GM18951 (cell line): ENCODE results near the gene SPTB.

Source experiments
- POLR2A ChIP-seq: IDR thresholded peaks from 4 replicates; pipeline ENCODE4 v1.6.1; 2011; ENCODE audit warnings: mild to moderate bottlenecking; ENCODE audit not compliant: insufficient read length, insufficient read depth; ENCODE audit errors: extremely low read depth
- in situ Hi-C: fragments of 300-500 bp; cut with MboI; formaldehyde crosslinking; loops from one replicate; pipeline ENCODE4 v1.12.0; 2022; ENCODE audit warnings: low sequenced_read_pairs, mixed read lengths, inconsistent platforms; ENCODE audit not compliant: unreplicated experiment

SPTB gene

DNA sequence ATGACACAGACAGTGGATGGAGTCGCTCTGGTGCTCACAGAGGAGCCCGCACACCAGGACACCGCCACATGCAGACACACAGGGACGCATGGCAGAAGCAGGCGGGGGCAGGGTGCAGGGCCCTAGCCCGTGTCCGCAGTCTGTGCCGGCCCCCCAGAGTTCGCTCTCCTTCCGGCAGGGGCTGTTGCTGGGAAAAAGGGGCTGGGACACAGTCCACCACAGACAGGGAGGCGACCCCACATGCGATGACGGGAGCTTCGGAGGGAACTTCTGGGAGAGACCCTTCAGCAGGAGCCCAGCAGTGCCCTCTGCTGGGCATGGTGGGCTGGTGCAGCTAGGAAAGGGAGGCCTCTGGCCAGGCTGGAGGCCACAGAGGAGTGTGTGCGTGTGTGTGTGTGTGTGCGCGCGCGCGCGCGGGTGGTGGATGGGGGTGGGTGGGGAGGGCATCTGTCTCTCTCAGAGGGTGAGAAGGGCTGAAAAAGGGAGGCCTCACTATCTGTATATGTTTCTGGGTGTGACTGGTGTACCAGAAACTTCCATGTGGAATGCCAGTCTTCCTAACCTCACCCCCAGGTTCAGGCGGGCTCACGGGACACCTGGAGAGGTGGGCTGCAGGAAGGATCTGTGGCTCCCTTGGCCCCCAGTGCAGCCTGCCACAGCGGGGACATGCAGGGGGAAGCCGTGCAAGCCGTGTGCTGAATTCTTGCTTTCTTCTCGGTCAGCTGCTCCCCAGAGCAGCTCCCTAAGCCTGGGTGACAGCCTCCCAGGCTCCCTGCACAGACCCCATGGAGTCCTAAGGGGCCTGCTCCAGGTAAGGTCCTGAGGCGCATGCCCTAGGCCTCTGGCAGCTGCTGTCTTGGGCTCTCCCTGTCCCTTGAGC, 114.8 kb downstream of the SPTB start:
- in situ Hi-C loops, result no loop called here

DNA sequence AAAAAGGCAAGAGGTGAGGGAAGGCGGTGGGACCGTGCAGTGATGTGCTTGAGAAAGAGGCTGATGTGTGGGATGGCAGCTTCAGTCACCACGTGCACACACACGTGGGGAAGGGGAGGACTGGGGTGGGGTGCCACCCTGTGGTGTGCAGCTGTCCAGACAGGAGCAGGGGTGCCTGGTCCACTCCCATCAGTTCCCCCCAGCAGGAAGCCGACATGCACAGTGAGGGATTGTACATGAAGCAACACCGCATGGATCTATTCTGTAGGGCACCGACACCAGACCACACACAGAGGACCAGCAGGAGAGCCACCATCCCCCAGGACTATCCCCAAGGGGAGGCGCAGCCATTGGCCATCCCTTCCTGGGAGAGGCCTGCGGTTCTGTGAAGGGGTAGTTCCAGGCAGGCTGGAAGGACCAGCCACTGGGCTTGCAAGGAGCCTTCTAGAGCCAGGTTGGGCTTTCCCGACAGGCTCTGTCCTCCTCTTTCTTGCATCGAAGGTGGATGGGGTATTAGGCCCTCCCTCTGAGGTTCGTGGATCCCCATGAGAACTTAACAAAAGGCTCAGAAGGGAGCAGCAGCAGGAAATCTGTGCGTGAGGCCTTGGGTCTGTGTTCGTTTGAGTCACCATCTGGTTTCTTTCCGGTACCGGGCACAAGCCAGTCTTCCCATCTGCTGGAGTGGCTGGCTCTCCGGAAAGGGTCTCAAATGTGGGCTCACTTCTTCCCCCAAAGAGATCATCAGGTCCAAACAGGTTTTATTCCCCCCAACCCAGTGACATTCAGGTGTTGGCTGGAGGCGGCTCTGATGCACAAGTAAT, 115.7 kb downstream of the SPTB start:
- in situ Hi-C loops, result no loop called here
- TF ChIP-seq POLR2A, result no peak

More for the DNA sequence above, 114.8 kb downstream of the SPTB start:
- TF ChIP-seq POLR2A, result no peak

DNA sequence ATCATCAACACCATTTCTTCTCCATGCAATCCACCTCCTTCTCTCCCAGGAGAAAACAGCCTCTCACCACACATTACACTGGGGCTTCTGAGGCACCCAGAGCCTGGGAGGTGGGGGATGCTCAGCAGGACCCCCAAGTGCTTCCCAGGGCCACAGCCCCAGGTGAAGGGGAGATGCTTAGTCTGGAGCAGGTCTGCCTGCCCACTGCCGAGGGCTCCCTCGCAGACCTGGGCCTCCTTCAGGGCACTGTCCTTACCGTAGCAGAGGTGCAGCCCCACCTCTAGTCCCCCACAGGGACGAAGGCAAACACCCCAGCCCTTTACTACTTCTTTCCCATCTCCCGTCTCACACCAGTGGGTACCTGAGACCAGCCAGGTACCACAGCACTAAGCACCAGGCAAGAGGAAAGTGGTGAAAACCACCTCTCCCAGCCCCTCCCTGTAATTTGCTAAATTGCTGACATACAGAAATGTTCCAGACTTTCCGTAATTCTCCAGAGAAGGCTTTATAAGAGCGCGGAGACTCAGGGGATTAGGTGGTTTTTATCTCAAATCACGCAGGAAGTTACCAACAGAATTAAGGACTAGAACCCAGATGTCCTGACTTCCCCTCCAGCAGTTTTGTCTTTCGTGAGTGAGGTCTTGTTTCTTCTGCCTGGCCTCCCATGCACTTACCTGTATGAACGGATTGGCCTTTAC, 116.5 kb downstream of the SPTB start:
- in situ Hi-C loops, result no loop called here
- no peak for TF ChIP-seq POLR2A

DNA sequence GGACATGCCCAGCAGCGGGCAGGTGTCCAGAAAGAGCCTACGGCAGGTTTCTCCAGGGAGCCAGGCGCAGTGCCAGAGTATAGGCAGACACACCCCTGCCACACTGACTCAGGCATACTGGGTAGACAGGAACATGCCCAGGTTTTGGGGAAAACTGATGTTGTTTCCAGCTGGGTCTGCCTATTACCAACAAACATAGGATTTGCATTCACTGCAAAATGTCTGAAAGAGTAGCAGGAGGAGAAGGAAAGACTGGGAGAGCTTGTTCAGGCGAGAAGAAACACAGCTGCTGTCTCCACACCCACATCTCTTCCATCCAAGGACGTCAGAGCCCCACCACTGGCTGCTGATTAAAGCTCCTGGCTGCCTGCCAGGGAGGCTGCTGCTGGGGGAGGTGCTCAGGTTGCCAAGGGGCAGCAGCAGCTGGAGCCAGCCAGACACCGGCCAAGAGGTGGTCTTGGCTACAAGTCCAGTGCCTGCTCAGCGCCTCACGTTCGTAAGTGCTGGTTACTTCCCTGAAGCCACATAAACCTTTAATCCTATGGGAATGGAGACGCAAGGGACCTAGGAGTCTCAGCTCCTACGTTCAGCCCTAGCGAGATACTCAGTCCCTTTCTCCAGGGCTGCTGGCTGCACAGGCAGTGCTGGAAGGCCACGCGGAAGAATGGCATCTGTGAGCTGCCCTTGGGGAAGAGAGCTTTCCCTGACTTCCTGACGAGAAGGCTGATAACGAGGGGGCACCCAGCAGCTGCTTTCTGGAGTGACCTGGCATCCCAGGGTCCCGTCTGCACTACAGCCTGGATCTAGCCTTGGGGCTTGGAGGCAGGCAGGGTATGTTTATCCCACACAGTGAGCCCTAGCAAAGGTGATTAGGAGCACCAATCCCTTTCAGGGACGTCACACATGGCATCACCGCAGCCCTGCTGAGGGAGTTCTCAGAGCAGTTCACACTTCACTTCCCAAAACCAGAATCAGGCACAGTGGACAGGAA, 117.4 kb downstream of the SPTB start:
- no peak for TF ChIP-seq POLR2A
- in situ Hi-C loops, result no loop called here

DNA sequence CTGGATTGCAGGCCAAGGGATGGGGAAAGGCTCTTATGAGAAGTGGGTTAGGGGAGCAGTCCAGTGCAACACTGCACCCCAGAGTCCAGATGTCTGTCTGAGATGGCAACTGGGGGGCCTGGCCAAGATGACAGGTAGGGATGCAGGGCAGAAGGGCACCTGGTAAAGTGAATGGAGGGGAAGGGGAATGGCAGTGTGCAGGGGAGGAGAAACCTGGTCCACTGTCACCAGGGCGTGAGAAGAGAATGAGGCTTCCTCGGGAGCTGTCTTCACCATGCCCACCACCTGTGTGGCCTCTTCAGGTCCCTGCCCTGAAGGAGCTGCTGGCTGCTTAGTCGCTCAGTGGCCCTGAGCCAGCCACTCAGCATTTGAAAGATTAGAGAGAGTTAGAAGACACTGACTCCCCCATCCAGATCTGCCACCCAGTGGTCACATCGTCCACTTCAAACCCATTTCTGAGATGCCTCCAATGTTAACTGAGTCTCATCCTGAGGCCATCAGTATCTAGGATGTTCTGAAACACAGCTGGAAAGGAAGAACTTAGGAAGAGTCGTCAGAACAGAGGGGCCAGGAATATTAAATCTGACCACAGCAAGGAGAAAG, 118.2 kb downstream of the SPTB start:
- in situ Hi-C loops, result no loop called here
- no peak for TF ChIP-seq POLR2A

DNA sequence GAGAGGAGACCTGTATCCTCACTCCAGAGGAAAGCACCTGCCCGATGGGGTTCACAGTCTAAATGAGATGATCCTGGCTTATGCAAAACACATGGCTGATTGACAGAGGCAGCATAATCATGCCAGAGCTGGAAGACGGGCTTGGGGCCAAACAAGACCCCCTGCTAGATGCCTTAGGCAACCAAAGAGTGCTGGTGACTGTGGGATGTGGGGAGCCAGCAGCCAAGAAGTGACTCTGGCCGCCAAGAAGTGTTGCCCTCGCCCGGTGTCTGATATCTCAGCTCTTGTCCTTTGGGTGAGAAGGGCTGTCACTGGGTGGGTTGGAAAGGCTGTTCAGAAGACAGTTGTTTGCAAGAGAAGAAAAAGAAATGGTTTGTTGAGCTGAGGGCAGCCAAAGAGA, 118.8 kb downstream of the SPTB start:
- TF ChIP-seq POLR2A, result no peak
- in situ Hi-C loops, result no loop called here

DNA sequence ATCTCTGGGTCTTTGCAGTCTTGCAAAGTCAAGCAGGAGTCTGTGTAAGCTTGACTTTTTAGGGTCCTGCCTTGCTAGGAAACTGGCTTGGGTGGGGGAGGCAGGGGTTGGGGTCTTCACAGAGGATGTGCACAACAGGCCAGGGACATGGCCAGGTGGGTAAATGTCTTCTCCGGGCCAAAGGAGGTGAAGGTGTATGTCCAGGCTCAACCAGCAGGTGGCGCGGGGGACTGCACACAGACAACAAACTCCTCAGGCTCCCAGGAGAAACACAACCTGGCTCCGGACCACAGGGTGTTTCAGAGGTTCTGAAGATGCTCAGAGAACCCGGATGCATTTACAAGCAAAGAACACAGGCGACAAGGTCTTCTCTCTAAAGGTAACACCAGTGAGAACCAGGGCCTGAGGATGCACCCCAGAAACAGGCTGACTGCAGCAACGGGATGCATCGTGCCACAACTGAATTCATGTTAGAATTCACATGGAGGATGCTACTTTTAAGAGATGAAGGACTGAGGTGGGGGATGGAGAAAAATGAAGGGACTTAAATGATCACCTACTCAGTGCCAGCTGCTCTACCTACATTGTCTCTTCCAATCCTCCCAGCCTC, 119.5 kb downstream of the SPTB start:
- no peak for TF ChIP-seq POLR2A
- in situ Hi-C loops, result no loop called here

DNA sequence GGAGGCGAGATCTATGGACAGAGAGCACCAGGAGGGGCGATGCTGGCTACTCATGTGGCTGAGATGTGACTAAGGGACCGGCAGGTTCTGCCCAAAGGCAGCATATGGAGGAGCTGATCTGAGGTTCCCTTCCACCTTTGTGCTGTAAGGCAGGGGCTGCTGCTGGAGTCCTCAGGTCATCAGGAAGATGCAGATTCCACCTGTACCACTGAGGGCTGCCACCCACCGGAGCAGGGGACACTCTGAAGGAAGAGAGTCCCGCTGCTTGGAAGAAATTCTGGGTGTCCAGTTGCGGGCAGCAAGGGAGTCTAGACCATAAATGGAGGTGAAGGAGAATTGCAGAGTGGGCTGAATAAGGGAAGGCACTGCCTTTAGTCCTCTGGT, 120.2 kb downstream of the SPTB start:
- in situ Hi-C loops, result no loop called here
- TF ChIP-seq POLR2A, result no peak

DNA sequence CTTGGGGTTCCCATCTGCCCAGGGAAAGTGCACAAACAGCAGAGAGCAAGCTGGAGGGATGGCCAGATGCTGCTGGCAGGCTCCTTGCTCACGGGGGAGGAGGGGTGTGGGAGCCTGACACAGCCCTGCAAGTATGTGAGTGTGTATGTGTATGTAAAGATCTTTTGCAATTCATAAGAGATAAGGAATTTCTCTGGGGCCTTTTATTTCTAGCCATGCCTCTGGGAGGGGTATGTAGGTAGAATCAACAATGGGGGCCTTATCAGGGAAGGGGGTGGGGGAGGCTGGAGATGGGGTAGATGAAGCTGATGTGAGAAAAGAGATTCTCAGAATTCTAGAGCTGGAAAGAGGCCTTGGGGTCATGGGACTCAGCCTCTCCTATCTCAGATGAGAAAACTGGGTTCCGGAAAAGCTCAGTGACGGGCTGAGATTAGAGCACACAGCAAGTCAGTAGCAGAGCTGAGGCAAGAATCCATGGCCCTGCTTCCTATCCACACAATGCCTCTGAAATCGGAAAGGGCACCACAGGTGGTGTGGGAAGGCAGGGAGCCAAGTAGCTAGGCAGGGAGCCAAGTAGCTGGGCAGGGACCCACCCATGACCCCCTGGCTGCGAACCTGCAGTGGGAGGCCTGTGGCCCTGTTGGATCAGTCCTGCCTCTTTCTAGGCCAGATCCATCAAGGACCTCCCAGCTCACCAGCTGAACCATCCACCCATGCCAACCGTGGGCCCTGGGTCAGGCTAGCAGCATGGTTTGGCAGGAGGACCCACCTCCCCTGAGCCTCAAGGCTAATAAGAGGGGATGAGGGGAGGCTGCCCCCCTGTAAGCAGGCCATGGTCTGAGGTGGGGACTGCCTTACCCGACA, 120.8 kb downstream of the SPTB start:
- TF ChIP-seq POLR2A, result no peak
- in situ Hi-C loops, result no loop called here

DNA sequence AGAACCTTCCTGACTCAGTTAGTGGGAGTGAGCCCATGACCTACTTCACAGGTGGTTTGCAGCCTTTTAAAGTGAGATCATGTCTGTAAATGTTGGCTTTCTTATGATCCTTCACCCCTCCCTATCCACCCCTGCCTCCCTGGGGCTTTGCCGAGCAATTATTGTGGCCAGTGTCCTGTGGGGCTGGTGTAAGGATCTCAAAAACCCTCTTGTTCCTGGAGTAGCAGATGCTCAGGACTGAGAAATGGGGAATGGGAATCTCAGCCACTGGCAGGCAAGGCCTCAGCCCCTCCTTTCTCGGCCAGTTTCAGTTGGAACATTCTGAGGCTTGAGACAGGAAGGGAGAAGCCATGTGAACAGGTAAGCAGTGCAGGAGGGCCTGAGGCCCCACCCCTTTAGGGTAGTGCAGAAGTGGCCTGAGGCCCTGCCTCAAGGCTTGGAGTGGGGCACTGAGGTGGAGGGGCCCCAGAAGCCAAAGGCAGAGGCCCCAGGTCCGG, 121.6 kb downstream of the SPTB start:
- in situ Hi-C loops, result no loop called here
- no peak for TF ChIP-seq POLR2A
